ENCODE measurements around the gene ESPL1. TPM values are rescaled to one million over a fixed set of nuclear protein-coding genes. Genes with fewer than 3 reads are reported as not detected.
"Not testable (repeated sequence)": the region's sequence is repeated elsewhere in the genome, so short reads cannot be mapped to it uniquely, and the experiment has no call there.

Gene ESPL1
- total RNA-seq, 2 donors from 2014 or later: 33.3 to 50.7 TPM

GRCh38 chr12:53295070-53295890 lies 27.2 kb downstream of the ESPL1 start, which contains the start of gene PFDN5:
Gene PFDN5 (plus strand): TSS chr12:53295542. CDS start chr12:53295568, 26 bp downstream.
- WGBS, 2 experiments (ENCODE audit: insufficient coverage in 1 of 2, insufficient read length in 1 of 2): 5 to 6% methylated on average over 23 to 42 of the region's 42 CpGs
- peak; percentile 98 for DNase-seq
- Histone ChIP-seq H3K27me3 (ENCODE audit: control insufficient read depth, insufficient read depth, low read length, poor library complexity, severe bottlenecking) (no peaks in the 10 kb centered on the region), H3K9ac (ENCODE audit: extremely low read depth, low read length, poor library complexity, severe bottlenecking) (peak within 1 kb of the TSS; percentile 81), H3K36me3 (ENCODE audit: control insufficient read depth, insufficient read depth, low read length) (peaks cover 39% of the 10 kb centered on the region), H3K4me1 (ENCODE audit: control insufficient read depth, insufficient read depth, low read length) (peaks cover under 1% of the 10 kb centered on the region), H3K27ac (ENCODE audit: low read depth, low read length) (peak within 1 kb of the TSS; percentile 71), H3K4me3 (ENCODE audit: low read length) (peak within 1 kb of the TSS; percentile 98), H3K9me3 (ENCODE audit: control insufficient read depth, low read length) (no peaks in the 10 kb centered on the region)
- Mint-ChIP-seq H3K4me1 (peaks cover 11% of the 10 kb centered on the region), H3K36me3 (ENCODE audit: low read depth) (peaks cover 40% of the 10 kb centered on the region), H3K27ac (peak within 1 kb of the TSS; percentile 97), H3K9me3 (no peaks in the 10 kb centered on the region), H3K27me3 (ENCODE audit: insufficient read depth) (no peaks in the 10 kb centered on the region), H3K4me3 (peak within 1 kb of the TSS; percentile 99)
- TF ChIP-seq CTCF (conservative IDR thresholded peaks at IDR 0.05): no peak

- Mint-ChIP-seq H3K4me1 (peaks cover 16% of the 10 kb centered on the region), H3K4me3 (peak overlapping the region; percentile 99), H3K9me3 (no peaks in the 10 kb centered on the region), H3K36me3 (ENCODE audit: low read depth) (peaks cover 38% of the 10 kb centered on the region), H3K27me3 (ENCODE audit: insufficient read depth) (no peaks in the 10 kb centered on the region), H3K27ac (peak overlapping the region; percentile 97)
- 5 to 9% methylated on average over 9 to 12 of the region's 12 CpGs for WGBS, 2 experiments (ENCODE audit: insufficient coverage in 1 of 2, insufficient read length in 1 of 2)
- Histone ChIP-seq H3K4me1 (ENCODE audit: control insufficient read depth, insufficient read depth, low read length) (peaks cover 4% of the 10 kb centered on the region), H3K9ac (ENCODE audit: extremely low read depth, low read length, poor library complexity, severe bottlenecking) (peak overlapping the region; percentile 81), H3K4me3 (ENCODE audit: low read length) (peak overlapping the region; percentile 98), H3K27ac (ENCODE audit: low read depth, low read length) (no peak overlapping the region), H3K9me3 (ENCODE audit: control insufficient read depth, low read length) (no peaks in the 10 kb centered on the region), H3K27me3 (ENCODE audit: control insufficient read depth, insufficient read depth, low read length, poor library complexity, severe bottlenecking) (no peaks in the 10 kb centered on the region), H3K36me3 (ENCODE audit: control insufficient read depth, insufficient read depth, low read length) (peaks cover 35% of the 10 kb centered on the region)
- no peak for DNase-seq
- TF ChIP-seq CTCF (conservative IDR thresholded peaks at IDR 0.05): no peak
These were observed 27.8 kb downstream of the ESPL1 start for GRCh38 chr12:53295891-53296219.

- not testable (repeated sequence) for H3K9me3 Mint-ChIP-seq; H3K9me3 ChIP-seq (ENCODE audit: control insufficient read depth, low read length); H3K4me1 ChIP-seq (ENCODE audit: control insufficient read depth, insufficient read depth, low read length); DNase-seq; H3K27me3 Mint-ChIP-seq (ENCODE audit: insufficient read depth); H3K27ac ChIP-seq (ENCODE audit: low read depth, low read length); H3K27me3 ChIP-seq (ENCODE audit: control insufficient read depth, insufficient read depth, low read length, poor library complexity, severe bottlenecking); H3K9ac ChIP-seq (ENCODE audit: extremely low read depth, low read length, poor library complexity, severe bottlenecking)
- 94% methylated on average over 10 of the region's 10 CpGs for WGBS, 2 experiments (ENCODE audit: insufficient coverage in 1 of 2, insufficient read length in 1 of 2)
- Mint-ChIP-seq H3K4me3 (peak overlapping the region; percentile 99), H3K36me3 (ENCODE audit: low read depth) (peaks cover 42% of the 10 kb centered on the region), H3K27ac (peak overlapping the region; percentile 6), H3K4me1 (peaks cover 20% of the 10 kb centered on the region)
- Histone ChIP-seq H3K36me3 (ENCODE audit: control insufficient read depth, insufficient read depth, low read length) (peaks cover 29% of the 10 kb centered on the region), H3K4me3 (ENCODE audit: low read length) (peak overlapping the region; percentile 98)
These were observed 29.0 kb downstream of the ESPL1 start for GRCh38 chr12:53297106-53297505.

Measured in endodermal cell (in vitro differentiated cells).